Activated naive CD8-positive, alpha-beta T cell treated with anti-CD3 and anti-CD28 coated beads, Interleukin-2, amount 50 U/mL, for 24 hours (primary cell): ENCODE measurements around the gene MARK3.
"Not testable (repeated sequence)": the region's sequence is repeated elsewhere in the genome, so short reads cannot be mapped to it uniquely, and the experiment has no call there.

ENCODE experiments used
- ATAC-seq: fragments of 150-1000 bp; cut with Tn5 transposase; one replicate; pipeline ENCODE4 v1.10.0; 2021
- DNase-seq: peaks from one replicate; pipeline ENCODE4 v3.0.0; 2021
- H3K27ac Mint-ChIP-seq: one replicate; pipeline ENCODE4 v1.8.0; 2021; ENCODE audit warnings: mild to moderate bottlenecking, mixed read lengths
- H3K27me3 Mint-ChIP-seq: one replicate; pipeline ENCODE4 v1.8.0; 2021; ENCODE audit warnings: mixed read lengths
- H3K36me3 Mint-ChIP-seq: one replicate; pipeline ENCODE4 v1.8.0; 2021; ENCODE audit warnings: low read depth, mixed read lengths
- H3K4me1 Mint-ChIP-seq: one replicate; pipeline ENCODE4 v1.8.0; 2021; ENCODE audit warnings: mixed read lengths
- H3K4me3 Mint-ChIP-seq: one replicate; pipeline ENCODE4 v1.8.0; 2021; ENCODE audit warnings: mild to moderate bottlenecking, moderate library complexity, mixed read lengths
- H3K9me3 Mint-ChIP-seq: one replicate; pipeline ENCODE4 v1.8.0; 2021; ENCODE audit warnings: mixed read lengths

MARK3 gene

GRCh38 chr14:103509864-103510723, 124.9 kb downstream of the MARK3 start:
- Mint-ChIP-seq H3K27me3 (no peaks in the 10 kb centered on the region), H3K9me3 (no peaks in the 10 kb centered on the region), H3K36me3 (peaks cover 22% of the 10 kb centered on the region), H3K4me3 (no peak overlapping the region), H3K27ac (no peak overlapping the region), H3K4me1 (no peaks in the 10 kb centered on the region)
- ATAC-seq (no peak), DNase-seq (no peak)

GRCh38 chr14:103510724-103511693, 125.8 kb downstream of the MARK3 start:
- no peak for ATAC-seq
- no peak overlapping the region for H3K27ac Mint-ChIP-seq

DNA sequence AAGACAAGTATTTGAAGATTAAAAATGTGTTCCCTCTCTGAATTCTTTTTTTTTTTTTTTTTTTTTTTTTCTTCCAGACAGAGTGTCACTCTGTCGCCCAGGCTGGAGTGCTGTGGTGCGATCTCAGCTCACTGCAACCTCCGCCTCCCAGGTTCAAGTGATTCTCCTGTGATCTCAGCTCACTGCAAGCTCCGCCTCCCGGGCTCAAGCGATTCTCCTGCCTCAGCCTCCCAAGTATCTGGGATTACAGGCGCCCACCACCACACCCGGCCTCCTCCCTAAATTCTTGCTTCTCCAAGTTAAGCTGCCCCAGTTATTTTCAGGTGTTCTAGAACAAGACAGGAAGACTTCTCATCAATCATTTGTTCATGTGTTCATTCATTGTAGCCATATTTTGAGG, 127.0 kb downstream of the MARK3 start:
- not testable (repeated sequence) for DNase-seq, H3K9me3 Mint-ChIP-seq, H3K27ac Mint-ChIP-seq, ATAC-seq, H3K27me3 Mint-ChIP-seq, H3K4me1 Mint-ChIP-seq, H3K4me3 Mint-ChIP-seq
- peaks cover 16% of the 10 kb centered on the region for H3K36me3 Mint-ChIP-seq

More at GRCh38 chr14:103510724-103511693, 125.8 kb downstream of the MARK3 start:
- Mint-ChIP-seq H3K9me3 (no peaks in the 10 kb centered on the region), H3K36me3 (peaks cover 18% of the 10 kb centered on the region), H3K4me1 (no peaks in the 10 kb centered on the region), H3K27me3 (no peaks in the 10 kb centered on the region), H3K4me3 (no peak overlapping the region)
- no peak for DNase-seq

DNA sequence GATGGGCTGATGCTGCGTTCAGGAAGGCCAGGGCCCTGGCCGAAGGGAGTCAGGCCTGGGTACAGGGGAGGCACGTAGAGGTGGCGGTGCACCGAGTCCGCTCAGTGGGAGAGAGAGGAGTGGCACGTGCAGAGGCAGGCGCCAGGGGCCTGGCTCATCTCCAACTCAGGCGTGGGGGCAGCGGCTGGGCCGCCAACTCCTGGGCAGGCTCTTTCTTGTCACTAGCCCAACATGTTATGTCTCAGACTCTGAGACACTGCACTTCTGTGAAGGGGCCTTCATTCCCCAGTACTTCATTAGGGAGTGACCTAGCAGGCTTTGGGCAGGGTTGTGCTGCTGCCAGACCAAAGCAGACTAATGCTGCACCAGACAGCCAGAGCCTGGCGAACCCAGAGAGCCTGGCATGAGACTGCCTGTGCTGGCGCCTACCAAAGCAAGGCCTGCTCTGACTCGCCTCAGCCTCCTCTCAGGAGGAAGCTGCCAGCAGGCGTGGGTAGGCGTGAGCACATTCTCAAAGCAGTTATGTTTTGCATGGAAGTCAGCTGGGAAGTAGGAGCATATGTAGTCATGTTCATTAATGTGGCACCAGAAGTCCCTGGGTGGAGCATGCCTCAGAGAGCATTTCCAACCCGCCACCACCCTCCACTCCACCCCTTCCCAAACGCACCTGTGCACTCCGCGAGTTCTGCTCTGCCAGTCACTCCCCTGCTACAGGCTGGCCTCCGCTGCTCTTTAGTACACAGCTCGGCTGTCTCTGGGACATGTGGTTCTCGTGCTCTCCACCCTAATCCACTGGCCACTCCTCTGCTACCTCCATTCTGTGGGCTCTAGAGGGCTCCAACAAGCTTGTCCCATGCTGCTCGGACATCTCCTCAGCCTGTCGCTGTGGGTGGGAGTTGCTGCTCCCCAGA, 127.7 kb downstream of the MARK3 start:
- peaks cover 14% of the 10 kb centered on the region for H3K36me3 Mint-ChIP-seq
- H3K9me3 Mint-ChIP-seq = no peaks in the 10 kb centered on the region
- DNase-seq = no peak
- H3K4me3 Mint-ChIP-seq = no peak overlapping the region
- H3K27ac Mint-ChIP-seq = no peak overlapping the region
- H3K27me3 Mint-ChIP-seq = no peaks in the 10 kb centered on the region
- H3K4me1 Mint-ChIP-seq = no peaks in the 10 kb centered on the region
- no peak for ATAC-seq

DNA sequence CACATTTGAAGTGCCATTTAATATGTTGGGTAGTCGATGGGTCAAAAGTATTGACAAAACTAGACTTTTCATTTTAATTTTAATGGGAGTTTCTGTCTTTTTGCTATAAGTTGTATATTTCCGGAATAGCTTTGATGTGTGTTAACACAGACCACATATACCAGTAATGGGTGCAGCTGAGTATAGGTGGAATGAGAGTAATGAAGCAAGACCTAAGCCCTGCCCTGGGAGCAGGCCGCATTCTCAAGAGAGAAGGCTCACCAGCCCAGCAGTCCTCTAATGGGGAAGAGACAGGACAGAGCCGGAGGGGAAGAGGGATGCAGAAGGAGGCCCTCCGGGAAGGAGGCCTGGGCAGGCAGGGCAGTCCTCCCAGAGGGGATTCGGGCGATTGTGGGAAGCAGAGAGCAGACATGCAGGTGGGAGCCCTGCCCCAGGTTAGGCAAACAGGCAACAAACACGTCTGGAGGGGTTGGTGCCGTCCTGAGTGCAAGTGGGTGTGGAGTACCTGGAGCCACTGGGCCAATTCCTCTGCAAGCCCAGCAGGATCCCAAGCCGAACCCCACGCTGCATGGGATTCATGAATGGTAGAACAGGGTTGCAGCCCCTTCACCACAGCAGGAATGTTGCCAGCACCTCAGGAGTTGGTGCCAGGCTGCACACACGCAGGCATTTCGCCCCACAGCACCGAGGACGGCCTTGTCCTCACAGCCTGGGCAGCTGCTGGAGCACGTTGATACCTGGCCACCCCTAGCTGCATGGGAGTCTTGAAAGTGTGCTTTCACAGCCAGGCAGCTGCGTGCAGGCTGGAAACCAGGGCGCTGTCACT, 129.6 kb downstream of the MARK3 start:
- peaks cover 5% of the 10 kb centered on the region for H3K27me3 Mint-ChIP-seq
- H3K36me3 Mint-ChIP-seq = peaks cover 5% of the 10 kb centered on the region
- no peak for ATAC-seq
- peaks cover 5% of the 10 kb centered on the region for H3K4me1 Mint-ChIP-seq
- H3K27ac Mint-ChIP-seq = no peak overlapping the region
- no peak overlapping the region for H3K4me3 Mint-ChIP-seq
- DNase-seq = no peak
- H3K9me3 Mint-ChIP-seq = no peaks in the 10 kb centered on the region

DNA sequence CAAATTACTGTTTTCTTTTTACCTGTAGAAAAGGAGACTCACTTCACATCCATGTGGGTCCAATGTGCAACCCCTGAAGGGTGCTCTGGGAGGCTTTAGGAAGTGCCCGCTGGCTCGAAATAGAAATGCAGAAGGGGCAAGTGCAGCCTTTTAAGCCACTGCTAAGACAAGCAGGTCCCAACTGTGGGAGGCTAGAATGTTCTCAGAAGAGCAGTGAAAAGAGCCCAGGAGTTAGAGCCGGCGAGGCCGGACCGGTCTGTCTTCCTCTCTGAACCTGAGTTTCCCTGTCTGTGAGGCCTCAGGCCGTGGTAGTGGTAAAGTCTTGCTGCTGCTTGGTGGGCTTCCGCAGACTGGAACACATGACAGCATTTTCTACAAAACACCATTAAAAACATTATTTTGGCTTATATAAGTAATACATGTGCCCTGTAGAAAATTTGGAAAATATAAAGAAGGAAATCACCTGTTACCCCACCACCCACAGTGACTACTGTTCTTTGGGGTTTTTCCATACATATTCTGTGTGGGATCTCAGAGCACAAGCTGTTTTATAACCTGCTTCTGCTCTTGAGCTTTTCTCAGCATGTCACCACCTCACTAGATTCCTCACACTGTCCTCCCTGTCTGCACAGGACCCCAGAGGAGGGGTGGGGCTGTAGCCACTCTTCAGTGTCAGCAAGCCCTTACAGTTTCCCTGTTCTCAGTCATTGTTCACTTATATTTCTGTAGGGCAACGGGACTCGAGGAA, 131.4 kb downstream of the MARK3 start:
- Mint-ChIP-seq H3K9me3 (no peaks in the 10 kb centered on the region), H3K4me3 (no peak overlapping the region), H3K36me3 (peaks cover 5% of the 10 kb centered on the region), H3K27ac (no peak overlapping the region), H3K27me3 (peaks cover 6% of the 10 kb centered on the region), H3K4me1 (peaks cover 7% of the 10 kb centered on the region)
- ATAC-seq (no peak), DNase-seq (no peak)

DNA sequence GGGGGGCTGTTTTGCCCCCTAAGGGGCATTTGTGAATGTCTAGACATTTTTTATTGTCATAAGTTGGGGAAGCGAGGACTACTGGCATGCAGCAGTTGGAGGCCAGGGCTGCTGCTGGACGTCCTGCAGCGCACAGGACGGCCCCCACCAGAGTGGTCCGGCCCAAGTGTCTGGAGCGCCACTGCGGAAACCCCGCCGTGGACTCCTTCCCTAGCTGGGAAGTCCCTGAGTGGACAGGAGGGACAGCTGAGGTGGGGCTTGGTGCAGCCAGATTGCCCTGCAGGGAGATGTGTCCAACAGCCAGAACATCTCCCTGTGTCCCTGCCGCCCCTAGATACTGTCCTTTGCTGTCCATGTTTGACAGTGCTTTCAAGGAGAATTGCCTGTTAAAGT, 132.0 kb downstream of the MARK3 start:
- no peak overlapping the region for H3K27ac Mint-ChIP-seq

DNA sequence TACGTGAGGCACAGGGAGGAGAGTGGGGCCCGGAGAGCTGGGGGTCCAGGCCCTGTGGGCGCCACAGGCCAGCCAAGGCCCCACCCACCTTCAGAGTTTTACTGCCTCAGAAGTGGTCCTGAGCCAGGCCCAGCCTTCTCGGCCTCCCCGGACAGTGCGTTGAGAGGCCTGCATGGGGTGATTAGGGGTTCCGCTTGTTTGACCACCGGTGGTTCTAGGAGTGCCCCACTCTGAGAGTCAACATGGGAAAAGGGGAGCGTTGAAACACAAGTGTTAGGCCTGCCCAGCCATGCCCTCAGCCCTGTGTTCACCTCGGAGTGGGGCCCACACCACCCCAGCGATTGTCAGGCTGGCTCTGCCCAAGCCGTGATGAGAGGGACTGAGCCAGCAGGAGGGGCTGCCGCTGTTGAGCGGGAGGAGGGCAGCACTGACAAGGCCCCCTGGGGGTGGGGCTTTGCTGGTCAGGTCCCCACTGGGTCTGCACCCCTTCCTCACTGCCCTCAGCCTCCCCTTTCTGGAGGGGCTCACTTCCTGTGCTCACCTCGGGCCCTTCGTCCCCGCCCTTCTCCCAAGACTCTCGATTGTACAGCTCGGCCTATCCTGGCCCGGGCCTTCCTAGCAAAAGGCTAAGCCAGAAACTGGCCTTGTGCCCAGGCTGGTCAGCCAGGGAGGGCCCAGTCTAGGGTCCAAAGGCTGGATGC, 132.7 kb downstream of the MARK3 start:
- peaks cover 6% of the 10 kb centered on the region for H3K27me3 Mint-ChIP-seq
- no peak overlapping the region for H3K27ac Mint-ChIP-seq
- DNase-seq (no peak), ATAC-seq (no peak)
- H3K36me3 Mint-ChIP-seq = no peaks in the 10 kb centered on the region
- H3K9me3 Mint-ChIP-seq = no peaks in the 10 kb centered on the region
- no peak overlapping the region for H3K4me3 Mint-ChIP-seq
- peaks cover 7% of the 10 kb centered on the region for H3K4me1 Mint-ChIP-seq

More for the DNA sequence above, 132.0 kb downstream of the MARK3 start:
- peaks cover 6% of the 10 kb centered on the region for H3K27me3 Mint-ChIP-seq
- DNase-seq (no peak), ATAC-seq (no peak)
- H3K36me3 Mint-ChIP-seq = peaks cover 4% of the 10 kb centered on the region
- H3K4me3 Mint-ChIP-seq = no peak overlapping the region
- peaks cover 7% of the 10 kb centered on the region for H3K4me1 Mint-ChIP-seq
- no peaks in the 10 kb centered on the region for H3K9me3 Mint-ChIP-seq

- H3K36me3 Mint-ChIP-seq = no peaks in the 10 kb centered on the region
- H3K9me3 Mint-ChIP-seq = no peaks in the 10 kb centered on the region
- no peak overlapping the region for H3K27ac Mint-ChIP-seq
- peaks cover 8% of the 10 kb centered on the region for H3K27me3 Mint-ChIP-seq
- DNase-seq = peak; percentile 74
- no peak overlapping the region for H3K4me3 Mint-ChIP-seq
- H3K4me1 Mint-ChIP-seq = peaks cover 7% of the 10 kb centered on the region
- ATAC-seq = peak; percentile 35
Measured at GRCh38 chr14:103518422-103519042, 133.3 kb downstream of the MARK3 start.

GRCh38 chr14:103519043-103519836, 134.0 kb downstream of the MARK3 start:
- ATAC-seq (no peak), DNase-seq (no peak)
- Mint-ChIP-seq H3K27ac (no peak overlapping the region), H3K4me1 (peaks cover 8% of the 10 kb centered on the region), H3K27me3 (peaks cover 14% of the 10 kb centered on the region), H3K4me3 (no peak overlapping the region), H3K36me3 (no peaks in the 10 kb centered on the region), H3K9me3 (no peaks in the 10 kb centered on the region)

GRCh38 chr14:103519837-103520212, 134.6 kb downstream of the MARK3 start:
- Mint-ChIP-seq H3K27me3 (peaks cover 14% of the 10 kb centered on the region), H3K9me3 (no peaks in the 10 kb centered on the region), H3K27ac (no peak overlapping the region), H3K36me3 (no peaks in the 10 kb centered on the region), H3K4me1 (peaks cover 8% of the 10 kb centered on the region), H3K4me3 (no peak overlapping the region)
- no peak for ATAC-seq
- DNase-seq = no peak
